Stimulated activated CD4-positive, alpha-beta T cell treated with anti-CD3 and anti-CD28 coated beads, TNF-alpha, amount 100 ng/mL, for 48 hours (primary cell): ENCODE measurements around the gene KIRREL3.
"Not testable (repeated sequence)": the region's sequence is repeated elsewhere in the genome, so short reads cannot be mapped to it uniquely, and the experiment has no call there.

Experiments used
- DNase-seq, 3 donors: peaks; one replicate each; pipeline ENCODE4 v3.0.0-alpha.2; 2020; ENCODE audit warnings: low read depth in 3 of 3

The KIRREL3 gene

DNA sequence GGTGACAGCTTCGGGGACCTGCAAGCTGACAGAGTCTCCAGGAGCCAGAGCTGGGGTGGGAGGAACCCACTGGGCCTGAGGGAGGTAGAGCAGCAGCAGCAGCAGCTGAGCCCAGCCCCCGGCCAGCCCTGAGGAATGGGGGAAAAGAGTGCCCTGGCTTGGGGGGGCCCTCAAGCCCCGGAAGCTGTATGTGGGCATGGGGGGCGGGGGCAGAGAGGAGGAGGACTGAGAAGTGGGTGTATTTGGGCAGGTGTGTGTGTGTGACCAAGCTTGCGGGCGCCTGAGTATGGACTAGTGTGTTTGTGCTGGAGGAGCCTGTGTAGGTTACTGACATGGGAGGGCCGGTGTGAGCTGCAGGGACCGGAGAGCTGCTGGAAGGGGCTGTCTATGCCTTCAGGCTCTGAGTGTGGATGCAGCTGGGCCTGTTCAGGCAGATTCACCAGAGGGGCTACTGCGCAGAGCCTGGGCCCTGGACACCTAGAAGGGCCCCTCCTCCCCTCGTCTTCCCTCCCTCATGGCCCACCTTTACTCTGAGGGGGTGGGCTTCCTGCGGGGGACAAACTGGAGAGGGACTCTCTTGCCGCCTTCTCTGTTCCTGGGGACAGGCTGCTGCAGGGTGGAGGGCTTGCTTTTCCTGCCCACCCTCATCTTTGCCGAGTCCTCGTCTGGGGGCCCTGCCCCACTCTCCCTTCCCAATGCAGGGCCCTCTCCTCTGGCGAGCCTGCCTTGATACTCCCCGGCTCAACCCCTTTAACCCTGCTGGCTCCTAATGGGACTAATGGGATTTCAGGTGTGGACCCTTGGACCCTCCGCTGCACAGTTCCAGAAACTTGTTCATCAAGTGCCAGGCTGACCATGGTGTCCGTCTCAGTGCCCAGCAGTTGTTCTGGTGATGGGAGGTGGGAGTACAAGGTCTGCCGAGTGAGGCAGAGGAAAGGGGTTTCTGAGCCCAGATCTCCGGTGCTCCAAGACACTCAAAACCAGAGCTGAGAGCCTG lies 616.9 kb downstream of the KIRREL3 start:
- no peak for DNase-seq

DNA sequence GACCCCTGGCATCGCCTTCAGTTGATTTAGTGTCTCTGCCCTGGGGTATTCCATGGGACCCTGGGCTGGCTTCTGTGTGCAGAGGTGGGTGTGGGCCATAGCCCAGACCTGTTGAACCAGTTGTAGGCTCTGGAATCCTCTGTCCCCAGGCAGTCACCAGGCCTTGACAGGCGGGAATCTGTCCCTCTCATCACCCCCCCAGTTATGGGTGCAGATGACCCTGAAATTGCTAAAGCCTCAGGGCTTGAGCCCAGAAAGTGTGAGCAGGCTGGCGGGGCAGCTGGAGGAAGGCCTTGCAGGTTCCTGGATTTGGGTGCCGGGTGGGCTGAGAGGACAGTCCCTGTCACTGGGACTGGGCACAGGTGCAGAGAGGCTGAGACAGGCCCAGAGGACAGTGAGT lies 617.9 kb downstream of the KIRREL3 start:
- DNase-seq = not testable (repeated sequence)

DNA sequence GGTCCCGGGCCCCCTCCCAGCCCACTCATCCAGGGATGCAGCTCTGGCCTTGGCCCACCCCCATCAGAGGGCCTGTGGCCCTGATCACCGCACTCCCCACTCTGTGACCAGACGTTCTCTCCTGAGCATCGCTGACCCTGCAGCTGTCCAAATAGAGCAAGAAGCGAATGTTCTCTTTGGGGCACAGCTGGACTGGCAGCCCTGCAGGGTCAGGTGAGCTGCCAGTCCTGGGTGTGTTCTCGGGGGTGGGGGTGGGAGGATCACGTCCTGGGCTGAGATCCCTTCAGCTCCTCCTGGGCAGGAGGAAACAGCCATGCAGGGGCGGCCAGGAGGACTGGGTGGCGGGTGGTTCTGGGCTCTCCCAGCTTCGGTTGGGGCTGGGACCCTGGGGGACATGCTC lies 618.6 kb downstream of the KIRREL3 start:
- not testable (repeated sequence) for DNase-seq

DNA sequence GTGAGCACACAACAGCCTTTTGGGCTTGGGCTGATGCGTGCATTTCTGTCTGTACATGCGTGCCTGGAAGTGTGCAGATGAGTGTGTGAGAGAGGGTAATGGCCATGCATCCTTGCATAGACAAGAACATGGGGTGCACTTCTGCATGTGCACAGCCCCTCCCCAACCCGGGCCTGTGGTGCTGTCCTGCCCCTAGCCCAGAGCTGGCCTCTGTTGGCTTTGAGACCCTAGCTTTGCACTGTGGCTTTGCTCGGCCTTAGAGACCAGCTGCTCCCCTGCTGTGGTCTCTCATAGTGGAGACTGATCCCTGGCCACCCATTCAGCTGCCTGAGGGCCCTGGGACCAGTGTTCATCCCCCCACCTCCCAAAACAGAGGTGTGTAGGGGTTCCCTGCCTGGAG lies 619.7 kb downstream of the KIRREL3 start:
- DNase-seq = no peak

DNA sequence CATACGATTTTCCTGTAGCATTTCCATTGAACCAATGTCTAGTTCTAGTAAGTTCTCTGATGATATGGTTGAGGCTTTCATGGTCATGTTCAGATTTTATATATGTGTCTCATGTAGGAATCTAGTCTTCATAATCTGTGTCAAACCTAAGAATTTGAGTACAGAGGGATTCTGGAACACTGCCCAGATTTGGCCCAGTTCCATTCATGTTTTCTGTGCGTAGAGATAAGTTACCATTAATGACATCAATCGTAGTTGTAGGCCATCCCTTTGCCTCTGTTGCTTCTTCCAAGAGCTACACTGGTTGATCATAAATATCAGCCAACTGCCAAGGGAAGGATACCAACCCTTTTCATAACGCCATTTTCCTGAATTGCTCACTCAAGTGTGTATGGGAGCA lies 621.8 kb downstream of the KIRREL3 start:
- DNase-seq = no peak

DNA sequence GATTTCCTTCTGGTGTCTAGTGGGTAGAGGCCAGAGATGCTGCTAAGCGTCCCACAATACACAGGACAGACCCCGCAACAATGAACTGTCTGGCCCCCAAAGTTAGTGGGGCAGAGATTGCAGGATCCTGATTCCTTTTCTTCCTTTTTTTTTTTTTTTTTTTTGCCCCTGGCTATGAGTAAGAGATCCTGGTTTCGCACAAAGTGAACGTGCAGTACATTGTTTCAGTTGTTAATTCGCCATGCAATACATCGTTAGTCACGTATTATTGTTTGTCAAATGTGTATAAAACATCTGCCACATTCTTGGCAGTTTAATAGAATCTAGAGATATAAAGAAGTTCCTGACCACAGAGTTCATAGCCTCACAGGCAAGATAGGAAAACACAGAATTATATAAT lies 624.8 kb downstream of the KIRREL3 start:
- DNase-seq = no peak

DNA sequence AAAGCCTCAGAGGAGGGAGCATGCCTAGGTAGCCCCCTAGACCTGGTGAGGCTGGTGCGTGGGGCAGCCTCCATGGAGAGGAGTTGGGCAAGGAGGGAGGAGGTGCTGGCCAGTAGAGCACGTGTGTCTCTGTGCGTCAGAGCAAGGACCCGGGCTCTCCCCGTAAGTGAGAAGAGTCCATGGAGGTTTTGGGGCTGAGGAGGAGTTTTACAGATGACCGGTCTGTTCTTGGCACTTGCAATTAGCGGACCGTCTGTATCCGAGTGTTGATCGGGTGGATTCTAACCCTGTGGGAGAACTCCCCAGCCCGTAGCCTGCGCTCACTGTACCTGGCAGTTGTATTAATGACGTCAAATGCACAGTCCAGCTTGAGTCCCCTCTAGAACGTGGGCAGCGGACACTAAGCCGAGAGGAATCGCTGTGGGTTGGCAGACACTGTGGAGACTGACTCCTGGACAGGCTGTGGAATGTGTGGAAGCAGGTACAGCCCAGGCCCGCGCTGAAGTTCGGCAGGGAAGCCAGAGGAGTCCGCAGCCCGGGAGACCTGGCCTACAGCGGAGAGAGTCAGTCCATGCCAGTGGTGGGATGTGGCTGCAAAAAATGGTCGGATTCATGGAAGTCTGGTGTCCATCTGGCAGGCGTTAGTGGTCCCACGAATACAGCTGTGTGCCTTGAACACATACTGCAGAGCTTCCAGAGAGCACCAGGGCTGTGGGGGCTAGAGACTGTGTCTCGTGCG lies 625.8 kb downstream of the KIRREL3 start:
- not testable (repeated sequence) for DNase-seq

DNA sequence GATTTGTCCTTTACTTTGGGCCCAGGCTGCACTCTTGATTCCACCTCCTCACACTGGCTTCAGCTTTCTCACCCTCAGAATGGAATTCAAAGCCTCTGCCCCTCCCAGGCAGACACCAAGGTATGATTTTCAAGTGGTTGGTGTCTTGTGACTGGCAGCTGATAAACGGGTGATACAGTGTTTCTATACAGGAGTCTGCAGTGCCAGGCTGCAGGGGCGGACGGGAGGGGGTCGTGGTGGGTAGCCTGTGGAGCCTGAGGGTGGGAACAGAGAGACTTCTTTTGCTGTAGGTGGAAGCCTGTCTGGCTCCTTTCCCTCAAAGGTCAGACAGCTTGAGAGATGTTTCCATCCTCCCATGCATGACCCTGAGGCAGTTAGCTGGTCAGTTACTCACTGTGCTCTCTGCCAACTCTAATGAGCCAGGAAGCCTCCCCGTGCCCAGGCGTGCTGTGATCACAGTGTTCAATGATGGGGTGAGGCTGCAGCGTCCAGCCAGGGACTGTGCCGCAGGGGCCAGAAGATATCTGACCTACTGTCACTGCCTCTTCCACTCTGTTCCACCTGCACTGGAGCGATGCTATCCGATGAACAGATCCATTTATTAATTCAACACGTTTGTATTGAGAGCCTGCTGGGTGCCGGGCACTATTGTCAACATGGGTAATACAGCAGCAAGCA lies 627.0 kb downstream of the KIRREL3 start:
- DNase-seq = not testable (repeated sequence)
